HG03108 (cell line): ENCODE data around the gene GIGYF2.

Source experiments
- ATAC-seq: cut with Tn5 transposase; IDR thresholded peaks from one replicate; pipeline ENCODE4 v1.9.1; 2021; ENCODE audit warnings: moderate library complexity; ENCODE audit not compliant: unreplicated experiment

GIGYF2 gene

DNA sequence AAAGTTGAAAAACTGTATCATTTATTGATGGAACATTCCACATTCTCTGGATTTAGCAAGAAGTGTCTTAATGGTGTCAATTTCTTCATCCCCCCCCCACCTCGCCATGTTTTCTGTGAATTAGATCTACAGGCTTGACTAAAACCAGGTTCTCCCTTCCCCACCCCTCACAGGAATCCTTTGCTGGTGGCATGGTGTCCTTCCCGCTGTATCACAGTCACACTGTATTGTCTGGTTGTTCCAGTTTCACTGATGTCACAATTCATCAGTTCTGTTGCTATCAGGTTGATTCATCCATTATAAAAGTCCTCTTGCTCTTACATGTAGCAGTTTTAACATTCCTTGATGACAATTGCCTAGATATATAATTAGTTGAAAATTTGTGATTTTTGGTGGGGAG is 166.9 kb downstream of the GIGYF2 start:
- no peak for ATAC-seq

DNA sequence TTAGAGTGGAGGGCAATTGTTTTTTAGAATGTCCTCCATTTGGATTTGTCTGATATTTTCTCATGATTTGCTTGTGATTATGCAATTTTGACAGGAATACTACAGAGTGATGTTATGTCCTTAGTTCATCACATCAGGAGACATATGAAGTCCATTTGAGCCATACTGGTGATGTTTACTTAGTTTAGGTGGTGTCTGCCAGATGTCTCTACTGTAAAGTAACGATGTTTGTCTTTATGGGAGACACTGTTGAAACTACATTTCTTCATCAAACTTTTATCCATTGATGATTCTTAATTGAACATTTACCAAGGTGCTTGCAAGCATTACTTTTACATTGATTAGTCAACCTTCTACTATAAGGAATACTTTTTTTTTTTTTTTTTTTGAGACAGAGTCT is 168.0 kb downstream of the GIGYF2 start:
- no peak for ATAC-seq

DNA sequence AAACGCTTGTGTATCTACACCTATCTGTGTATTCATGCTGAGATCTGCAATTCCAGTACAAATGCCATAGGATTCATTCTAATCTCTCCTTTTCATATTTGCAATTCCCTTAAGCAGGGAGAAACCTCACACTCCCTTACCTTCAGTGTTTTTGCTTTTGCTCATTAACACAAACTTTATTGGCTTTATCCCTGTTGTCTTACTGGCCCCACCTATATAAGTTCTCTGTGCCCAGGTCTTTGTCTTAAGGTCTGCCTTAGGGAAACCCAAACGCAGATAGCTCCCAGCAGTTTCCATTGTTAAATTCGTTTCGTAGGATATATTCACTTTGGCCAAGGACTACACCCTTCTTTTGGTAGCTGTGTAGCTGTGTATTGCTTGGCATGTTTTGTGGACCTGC is 169.0 kb downstream of the GIGYF2 start:
- no peak for ATAC-seq

DNA sequence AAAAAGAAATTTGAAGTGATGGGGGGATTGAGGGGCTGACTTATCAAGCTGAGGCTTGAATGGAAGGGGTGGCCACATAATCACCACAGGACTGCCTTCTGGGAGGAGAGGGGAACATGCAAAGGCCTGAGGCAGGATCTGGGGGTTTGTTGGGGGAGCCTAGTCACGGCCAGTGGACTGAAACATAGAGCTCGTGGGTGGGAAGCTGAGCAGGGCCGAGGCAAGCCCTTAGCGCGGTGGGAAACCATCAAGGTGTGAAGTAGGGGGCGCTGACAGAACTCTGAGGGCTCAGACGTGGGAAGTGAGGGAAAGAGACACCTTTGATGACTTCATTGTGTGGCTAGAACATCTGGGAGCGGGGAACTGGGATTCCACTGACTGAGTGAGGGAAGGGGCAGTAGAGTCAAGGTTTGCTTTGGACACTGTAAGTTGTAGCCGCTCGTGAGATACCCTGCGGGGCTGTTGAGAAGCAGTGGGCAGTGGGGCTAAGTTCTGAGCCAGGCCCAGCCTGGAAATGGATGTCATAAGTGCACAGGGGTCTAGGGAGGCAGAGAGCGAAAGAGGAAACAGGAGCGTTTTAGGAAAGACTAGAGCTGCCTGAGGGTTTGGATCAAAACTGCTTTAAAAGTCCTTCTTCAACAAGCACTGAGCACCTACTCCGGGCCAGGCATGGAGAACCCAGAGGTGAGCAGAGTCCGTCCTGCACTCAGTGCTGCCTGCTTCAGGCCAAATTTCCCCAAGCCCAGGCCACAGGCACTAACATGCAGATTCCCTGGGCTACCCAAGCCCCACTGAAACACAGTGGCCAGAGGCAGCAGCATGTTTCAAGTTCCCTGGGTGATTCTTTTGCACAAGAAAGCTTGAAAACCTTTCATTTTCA is 172.2 kb downstream of the GIGYF2 start:
- ATAC-seq, result no peak

DNA sequence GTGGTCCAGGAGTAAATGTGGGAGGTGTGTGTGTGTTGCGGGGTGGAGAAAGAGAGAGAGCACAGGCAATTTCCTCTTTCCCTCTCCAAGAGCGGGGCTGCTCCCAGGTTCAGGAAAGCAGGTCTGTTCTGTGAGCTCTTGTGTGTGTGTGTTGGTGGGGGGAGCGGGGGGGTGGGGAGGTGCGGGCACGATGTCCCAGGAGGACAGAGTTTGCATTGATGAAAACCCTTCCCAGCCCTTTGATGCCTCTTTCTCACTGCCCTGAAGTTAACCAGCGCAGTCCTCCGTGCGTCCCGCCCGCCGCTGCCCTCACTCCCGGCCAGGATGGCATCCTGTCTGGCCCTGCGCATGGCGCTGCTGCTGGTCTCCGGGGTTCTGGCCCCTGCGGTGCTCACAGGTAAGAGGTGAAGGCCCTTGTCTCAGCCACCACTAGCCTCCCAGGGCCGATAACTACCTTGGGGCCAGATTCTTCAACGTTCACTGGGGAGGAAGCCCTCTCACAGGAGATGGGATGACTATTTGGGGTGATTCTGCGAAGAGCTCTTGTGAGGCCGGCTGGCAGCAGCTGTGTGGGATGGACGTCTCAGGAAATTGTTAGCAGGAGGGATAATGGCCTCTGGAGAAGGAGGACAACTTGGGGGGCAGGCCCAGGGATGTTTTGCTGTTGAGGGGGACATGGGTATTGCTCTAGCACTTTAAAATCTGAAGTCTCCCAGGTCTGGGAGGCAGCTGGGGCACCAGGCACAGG is 173.1 kb downstream of the GIGYF2 start, which contains the start of gene SNORC:
Gene SNORC, plus strand, starts transcription at position 247 of the 748 bp plus-strand sequence. Its CDS starts 78 bp downstream, at position 325.
- no peak for ATAC-seq

DNA sequence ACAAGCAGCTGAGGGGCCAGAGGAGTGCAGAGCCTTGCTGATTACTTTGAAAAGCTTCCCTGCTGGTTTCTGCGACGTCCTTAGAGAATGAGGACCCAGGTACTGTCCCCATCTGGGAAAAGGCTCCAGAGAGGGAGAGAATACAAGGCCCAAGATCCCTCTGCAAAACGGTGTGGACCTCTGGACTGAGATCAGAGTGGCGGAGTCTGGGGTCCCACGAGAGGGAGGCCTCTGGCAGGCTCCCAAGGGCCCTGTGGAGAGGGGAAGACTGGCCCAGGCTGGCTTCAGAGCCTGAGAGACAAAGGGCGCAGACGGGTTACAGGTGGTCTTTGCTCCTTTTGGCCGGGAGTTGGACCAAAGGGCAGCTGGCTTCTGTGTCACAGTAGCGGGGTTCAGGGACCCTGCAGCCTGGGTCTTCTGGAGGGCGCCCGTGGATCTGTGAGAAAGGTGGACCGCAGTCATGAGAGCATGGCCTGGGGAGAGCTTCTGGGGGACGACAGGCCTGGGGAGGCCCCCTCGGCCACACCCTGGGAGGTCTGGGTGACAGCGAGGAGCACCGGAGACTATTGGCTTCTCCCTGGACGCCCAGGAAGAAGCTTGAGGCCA is 173.7 kb downstream of the GIGYF2 start:
- ATAC-seq, result no peak

DNA sequence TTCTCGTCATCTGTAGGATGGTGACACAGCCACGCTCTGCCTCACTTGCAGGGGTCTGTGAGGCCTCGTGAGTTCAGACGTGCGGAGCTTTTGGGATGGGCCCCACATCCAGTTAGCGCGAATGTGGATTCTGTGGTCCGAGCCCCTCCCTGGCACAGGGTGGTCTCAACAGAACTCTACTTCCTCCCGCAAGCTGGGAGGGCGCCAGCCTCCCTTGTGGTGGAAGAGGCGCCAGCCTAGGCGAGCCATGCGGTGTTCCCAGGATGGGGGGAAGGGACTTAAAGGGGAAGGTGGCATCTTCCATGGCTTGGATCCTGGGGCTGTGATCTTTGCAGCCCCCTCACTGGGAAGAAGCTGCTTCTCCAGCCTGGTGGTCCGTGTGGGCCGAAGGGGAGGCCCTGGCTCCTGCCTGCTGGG is 174.3 kb downstream of the GIGYF2 start:
- ATAC-seq, result no peak

DNA sequence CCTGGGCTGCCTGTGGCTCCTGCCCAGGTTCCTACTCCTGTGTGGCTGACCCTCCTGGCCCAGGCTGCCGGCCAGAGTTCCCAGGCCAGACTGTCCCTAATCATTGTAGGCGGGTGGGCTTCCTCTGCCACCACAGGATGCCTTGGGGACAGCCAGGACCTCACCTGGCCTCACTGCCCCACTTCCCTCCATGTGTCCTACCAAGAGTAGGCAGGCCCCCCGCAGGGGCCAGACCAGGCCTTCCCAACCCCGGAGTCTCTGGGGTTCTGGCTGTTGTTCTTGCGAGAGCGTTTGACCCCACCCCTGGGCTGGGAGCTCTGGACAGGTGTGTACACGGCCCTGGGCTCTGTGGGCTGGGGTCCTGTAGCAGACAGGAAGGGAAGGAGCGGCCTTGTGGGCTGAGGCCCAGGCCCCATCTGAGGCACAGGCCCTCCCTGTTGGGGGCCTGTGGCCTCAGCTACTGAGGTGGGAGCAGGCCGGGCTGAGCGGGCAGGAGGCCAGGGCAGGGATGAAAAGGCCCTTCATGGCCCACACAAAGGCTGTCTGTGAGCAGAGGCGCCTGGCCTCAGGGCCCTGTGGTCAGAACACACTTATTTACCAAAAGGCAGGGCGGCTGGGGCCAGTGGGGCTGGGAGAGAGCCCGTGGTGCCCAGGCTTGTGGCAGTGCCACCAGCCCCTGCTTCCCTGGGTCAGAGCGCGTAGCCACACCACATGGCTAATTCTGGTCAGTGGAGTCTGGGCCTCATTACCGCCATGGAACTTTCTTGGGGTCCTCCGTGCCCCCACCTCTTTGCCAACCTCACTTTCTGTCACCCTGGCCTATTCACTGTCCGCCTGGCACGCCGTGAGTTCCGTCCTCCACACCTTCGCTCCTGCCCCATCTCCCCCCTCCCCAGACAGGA is 175.0 kb downstream of the GIGYF2 start:
- ATAC-seq, result no peak

DNA sequence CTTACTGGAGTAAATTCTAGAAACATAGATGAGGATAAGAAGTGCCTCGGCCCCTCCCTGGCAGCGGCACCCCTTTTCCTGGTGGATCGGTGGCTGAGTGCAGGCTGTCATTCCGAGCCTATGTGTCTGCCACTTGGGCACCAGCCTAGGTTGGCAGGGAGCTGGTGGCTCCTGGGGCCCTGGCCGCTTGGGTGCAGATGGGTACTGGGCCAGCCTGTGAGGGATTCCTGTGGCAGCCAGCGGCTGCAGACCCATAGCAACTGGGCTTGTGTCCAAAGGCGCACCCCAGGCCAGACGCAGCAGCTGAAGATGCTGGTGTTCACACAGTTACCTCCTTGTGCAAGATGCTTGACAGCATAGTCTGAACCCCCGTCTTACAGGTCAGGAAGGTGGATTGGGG is 175.7 kb downstream of the GIGYF2 start:
- ATAC-seq, result no peak

DNA sequence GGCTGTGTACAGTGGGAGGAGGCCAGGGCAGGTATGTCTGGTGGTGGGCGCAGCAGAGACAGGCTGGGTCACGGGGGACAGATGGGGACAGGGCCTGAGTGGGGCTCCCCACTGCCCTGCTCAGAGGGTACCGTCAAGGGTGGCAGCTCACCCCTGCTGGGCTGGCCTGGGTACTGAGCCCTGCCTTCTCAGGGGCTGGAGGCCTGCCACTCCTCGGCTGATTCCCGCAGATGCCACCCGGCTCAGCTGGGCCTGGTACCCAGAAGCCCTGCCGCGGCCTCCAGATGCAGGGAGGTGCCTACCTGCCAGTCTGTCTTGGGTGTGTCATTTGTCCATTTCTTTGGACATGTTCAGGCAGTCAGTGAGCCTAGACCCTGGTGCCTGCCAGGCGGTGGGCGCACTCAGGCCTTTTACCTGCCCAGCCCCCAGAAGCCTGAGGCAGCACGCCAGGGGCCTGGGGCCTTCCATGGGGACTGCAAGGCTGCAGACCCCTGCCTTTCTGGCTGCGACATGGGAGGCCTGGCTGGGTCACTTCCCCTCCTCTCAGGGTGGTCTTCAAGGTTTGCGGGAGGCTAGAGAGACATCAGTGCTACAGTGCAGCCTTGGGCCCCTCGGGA is 176.3 kb downstream of the GIGYF2 start:
- ATAC-seq, result no peak

DNA sequence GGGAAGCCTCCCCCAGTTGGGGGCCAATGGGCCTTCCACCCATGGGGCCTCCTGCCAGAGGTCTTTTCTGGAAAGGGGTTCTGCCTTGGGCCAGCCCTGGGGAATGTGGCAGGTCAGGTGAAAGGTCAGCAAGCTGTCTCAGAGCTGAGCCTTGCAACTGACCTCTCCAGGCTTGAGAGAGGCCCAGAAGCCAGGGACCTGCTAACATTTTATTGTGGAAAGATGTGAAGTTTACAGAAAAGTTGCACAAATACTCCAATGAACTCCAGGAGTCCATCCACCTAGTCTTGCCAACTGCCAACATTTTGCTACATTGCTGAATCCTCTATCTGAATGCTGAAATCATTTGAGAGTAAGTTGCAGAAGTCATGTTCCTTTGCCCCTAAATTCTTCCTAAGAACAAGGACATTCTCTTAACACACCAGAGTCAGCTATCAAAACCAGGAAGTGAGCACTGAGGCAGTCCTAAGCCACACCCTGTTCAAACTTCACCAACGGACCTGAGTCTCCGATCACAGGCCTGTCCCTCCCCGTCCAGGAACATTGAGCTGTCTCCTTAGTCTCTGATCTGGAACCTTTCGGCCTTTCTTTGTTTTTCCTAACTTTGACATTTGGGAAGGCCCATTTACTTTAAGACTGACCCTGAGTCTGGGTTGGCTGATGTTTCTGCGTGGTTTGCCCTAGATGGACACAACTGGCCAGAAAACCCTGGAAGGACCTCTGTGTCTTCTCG is 176.9 kb downstream of the GIGYF2 start:
- no peak for ATAC-seq

DNA sequence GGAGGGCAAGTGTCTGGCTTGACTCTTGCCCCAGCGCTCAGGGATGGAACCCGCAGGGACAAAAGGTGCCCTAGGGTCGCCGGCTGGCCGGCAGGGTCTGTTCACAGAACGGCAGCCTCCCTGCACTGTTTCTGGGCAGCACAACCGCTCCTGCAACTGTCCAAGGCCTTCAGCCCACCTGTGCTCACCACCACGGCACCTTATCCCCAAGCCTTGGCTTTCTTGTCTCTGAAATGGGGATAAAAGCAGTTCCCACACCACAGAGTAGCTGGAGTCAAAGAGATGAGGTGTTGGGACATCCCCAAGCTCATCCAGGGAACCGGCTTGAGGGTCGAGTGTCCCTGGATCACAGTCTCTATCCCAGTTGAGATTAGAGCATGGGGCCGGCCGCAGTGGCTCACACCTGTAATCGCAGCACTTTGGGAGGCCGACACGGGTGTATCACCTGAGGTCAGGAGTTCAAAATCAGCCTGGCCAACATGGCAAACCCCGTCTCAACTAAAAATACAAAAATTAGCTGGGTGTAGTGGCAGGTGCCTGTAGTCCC is 177.6 kb downstream of the GIGYF2 start:
- no peak for ATAC-seq

DNA sequence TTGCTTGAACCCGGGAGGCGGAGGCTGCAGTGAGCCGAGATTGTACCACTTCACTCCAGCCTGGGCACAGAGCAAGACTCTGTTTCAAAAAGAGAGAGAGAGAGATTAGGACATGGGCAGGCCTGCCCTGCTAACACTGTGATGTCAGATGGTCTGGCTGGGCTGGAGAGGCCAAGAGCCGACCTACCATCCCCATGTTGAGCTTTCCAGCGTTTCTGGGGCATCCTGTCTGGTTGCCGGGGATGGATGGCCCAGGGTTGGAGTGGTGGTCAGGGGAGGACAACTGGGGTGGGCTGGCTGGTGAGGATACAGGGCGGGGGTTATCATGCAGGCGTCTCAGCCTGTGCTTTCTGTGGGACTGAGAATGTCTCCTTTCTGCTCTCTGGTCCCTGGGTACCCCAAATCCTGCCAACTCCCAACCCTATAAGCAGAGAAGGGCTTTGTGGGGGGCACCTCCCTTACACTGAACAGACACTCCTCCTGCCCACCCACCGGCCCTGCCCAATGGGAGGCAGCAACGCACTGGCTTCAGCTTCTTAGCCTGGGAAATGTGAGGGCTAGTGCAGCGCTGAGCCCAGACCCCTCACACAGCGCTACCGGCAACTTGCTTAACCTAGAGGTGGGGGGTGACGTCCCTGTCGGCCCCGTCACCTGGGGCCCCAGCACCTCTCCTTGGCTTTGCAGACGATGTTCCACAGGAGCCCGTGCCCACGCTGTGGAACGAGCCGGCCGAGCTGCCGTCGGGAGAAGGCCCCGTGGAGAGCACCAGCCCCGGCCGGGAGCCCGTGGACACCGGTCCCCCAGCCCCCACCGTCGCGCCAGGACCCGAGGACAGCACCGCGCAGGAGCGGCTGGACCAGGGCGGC is 178.4 kb downstream of the GIGYF2 start:
- no peak for ATAC-seq

DNA sequence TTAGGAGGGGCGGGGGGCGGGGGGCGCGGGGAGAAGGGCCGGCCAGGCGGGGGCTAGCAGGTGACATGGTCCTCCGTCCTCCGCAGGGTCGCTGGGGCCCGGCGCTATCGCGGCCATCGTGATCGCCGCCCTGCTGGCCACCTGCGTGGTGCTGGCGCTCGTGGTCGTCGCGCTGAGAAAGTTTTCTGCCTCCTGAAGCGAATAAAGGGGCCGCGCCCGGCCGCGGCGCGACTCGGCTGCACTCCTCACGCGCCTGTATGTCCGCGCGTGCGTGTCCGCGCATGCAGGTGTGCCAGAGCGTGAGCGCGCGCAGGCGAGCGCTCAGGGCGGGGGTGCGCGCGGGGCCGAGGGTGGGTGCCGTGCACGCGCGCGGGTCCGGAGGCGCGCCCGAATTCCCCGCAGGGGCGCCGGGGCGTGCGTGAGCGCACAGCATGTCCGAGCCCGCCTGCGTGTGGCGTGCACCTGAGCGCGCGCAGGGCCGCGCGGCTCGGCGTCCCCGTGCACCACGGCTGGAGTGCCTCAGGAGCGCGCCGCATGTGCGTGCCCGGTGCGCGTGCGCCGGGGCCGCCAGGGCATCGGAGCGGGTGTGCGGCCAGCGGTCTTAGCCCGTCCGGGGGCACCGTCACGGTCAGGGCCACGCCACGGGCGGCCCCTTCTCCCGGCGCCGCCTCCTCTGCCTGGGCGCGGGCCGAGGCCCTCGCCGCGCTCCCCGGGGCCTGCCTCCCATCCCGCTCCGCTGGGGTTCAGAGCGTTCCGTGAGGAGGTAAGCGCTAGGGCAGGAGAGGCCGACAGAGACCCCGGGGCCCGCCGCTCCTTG is 179.2 kb downstream of the GIGYF2 start:
- no peak for ATAC-seq

DNA sequence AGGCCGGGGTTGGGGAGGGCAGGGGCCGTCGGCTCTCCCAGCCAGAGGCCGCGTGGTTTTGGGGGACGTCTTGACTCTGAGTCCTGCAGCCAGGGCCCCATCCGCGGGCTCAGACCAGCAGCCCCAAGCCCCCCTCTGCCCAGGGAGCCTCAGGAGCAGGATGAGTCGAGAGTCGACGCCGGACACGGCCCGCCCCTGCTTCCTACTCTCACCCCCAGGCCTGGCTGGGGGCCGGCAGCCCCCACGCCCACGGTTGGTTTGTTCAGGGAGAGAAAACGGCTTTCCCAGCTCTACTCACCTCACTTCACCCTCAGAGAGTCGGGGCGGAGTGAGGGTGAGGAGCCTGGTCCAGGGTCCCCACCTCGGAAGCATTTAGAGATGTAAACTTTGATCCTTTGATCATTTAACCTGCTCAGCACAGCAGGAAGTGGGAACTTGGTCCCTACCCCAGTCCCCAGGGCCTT is 179.9 kb downstream of the GIGYF2 start:
- ATAC-seq, result no peak

DNA sequence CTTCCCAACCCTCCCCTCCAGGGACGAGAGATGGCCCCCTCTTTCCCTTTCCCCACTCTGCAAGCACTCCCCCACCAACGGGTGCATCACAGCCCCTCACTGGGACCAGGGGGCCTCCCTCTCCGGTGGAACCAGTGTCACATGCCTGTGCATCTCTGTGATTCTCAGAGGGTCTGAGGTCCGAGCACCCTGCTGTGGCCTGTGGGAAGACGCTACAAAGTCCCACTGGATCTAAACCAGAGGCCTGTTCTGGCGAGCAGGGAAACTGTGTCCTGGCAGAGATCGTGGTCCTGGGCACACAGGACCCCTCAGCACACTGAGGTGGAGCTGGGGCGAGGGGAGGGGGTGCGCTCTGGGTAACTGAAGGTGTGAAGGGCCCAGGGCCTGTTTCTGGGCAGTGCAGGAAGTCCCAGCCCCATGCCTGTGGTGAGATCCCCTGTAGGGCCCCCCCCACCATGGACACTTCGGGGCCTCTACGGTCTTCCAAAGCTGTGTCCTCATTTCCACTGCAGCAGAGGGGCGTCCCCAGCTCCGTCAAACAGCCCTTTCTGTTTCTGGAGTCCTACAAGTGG is 180.9 kb downstream of the GIGYF2 start:
- no peak for ATAC-seq
